ENCODE results near the gene MS4A7.

MS4A7 gene

GRCh38 chr11:60390419-60390818 is 12.1 kb downstream of the MS4A7 start:
- H3K27me3 ChIP-seq (replicated peaks), result no peaks in the 10 kb centered on the region
- H3K27ac ChIP-seq, result no peak overlapping the region
- H3K4me3 ChIP-seq (ENCODE audit: low read depth, low read length), result no peak overlapping the region
- in situ Hi-C loops (cut with HindIII; ENCODE audit: low pct_ligation_motif_present, low sequenced_read_pairs), result no loop called here
- no peaks in the 10 kb centered on the region for H3K36me3 ChIP-seq (replicated peaks)
- TF ChIP-seq CTCF (IDR thresholded peaks at IDR 0.05; ENCODE audit: low read depth, low read length, missing control alignments), result no peak
- DNase-seq, result no peak

- in situ Hi-C loops (cut with HindIII; ENCODE audit: low pct_ligation_motif_present, low sequenced_read_pairs), result no loop called here
- no peak overlapping the region for H3K27ac ChIP-seq
- DNase-seq, result no peak
- TF ChIP-seq CTCF (IDR thresholded peaks at IDR 0.05; ENCODE audit: low read depth, low read length, missing control alignments), result no peak
- H3K4me3 ChIP-seq (ENCODE audit: low read depth, low read length), result no peak overlapping the region
- no peaks in the 10 kb centered on the region for H3K27me3 ChIP-seq (replicated peaks)
- no peaks in the 10 kb centered on the region for H3K36me3 ChIP-seq (replicated peaks)
Observed at GRCh38 chr11:60392361-60392760, 14.0 kb downstream of the MS4A7 start.

DNA sequence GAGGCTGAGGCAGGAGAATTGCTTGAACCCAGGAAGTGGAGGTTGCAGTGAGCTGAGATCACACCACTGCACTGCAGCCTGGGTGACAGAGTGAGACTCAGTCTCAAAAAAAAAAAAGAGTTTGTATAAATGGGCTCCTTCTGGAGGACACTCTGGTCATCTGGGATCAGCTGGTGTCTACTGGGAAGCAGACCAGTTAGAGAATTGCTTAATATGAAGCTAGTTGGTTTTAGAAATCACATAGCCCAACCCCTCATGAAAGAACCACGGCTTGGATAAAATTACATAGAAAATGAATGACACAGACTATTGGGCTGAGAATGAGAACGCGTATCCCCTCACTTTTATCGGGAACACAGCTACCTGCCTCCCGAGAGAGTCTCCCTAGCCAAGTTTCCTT is 14.7 kb downstream of the MS4A7 start:
- in situ Hi-C loops (cut with HindIII; ENCODE audit: low pct_ligation_motif_present, low sequenced_read_pairs), result no loop called here
- TF ChIP-seq CTCF (IDR thresholded peaks at IDR 0.05; ENCODE audit: low read depth, low read length, missing control alignments), result no peak
- H3K4me3 ChIP-seq (ENCODE audit: low read depth, low read length), result no peak overlapping the region
- DNase-seq, result no peak
- no peaks in the 10 kb centered on the region for H3K36me3 ChIP-seq (replicated peaks)
- no peak overlapping the region for H3K27ac ChIP-seq
- H3K27me3 ChIP-seq (replicated peaks), result no peaks in the 10 kb centered on the region

GRCh38 chr11:60394666-60395380 is 16.5 kb downstream of the MS4A7 start:
- in situ Hi-C loops (cut with HindIII; ENCODE audit: low pct_ligation_motif_present, low sequenced_read_pairs), result no loop called here
- Histone ChIP-seq H3K27me3 (replicated peaks) (no peaks in the 10 kb centered on the region), H3K27ac (no peak overlapping the region), H3K4me3 (ENCODE audit: low read depth, low read length) (no peak overlapping the region), H3K36me3 (replicated peaks) (no peaks in the 10 kb centered on the region)
- no peak for TF ChIP-seq CTCF (IDR thresholded peaks at IDR 0.05; ENCODE audit: low read depth, low read length, missing control alignments)
- no peak for DNase-seq

DNA sequence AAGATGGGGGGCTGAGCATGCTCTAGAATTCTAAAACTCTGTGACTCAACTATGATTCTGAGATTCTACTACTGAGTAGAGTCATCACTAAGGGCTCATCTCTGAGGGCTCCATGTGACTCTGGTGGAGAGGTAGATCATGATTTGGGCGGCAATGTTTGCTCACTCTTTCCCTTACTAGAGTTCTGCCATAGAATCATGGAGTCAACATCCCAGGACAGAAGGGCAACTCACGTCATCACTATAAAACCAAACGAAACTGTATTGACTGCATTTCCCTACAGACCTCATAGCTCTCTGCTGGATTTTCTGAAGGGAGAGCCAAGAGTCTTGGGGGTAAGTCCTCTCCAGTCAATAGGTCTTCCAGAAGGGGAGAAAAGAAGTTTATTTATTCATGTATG is 18.1 kb downstream of the MS4A7 start, which contains the start of gene MS4A14:
Gene MS4A14 (plus strand): TSS at position 78 of the 400 bp plus-strand sequence. CDS start 120 bp downstream, at position 198.
- no peak within 1 kb of the TSS for H3K4me3 ChIP-seq (ENCODE audit: low read depth, low read length)
- no peak for DNase-seq
- H3K27me3 ChIP-seq (replicated peaks), result no peaks in the 10 kb centered on the region
- in situ Hi-C loops (cut with HindIII; ENCODE audit: low pct_ligation_motif_present, low sequenced_read_pairs), result no loop called here
- TF ChIP-seq CTCF (IDR thresholded peaks at IDR 0.05; ENCODE audit: low read depth, low read length, missing control alignments), result no peak
- no peak within 1 kb of the TSS for H3K27ac ChIP-seq
- no peaks in the 10 kb centered on the region for H3K36me3 ChIP-seq (replicated peaks)

DNA sequence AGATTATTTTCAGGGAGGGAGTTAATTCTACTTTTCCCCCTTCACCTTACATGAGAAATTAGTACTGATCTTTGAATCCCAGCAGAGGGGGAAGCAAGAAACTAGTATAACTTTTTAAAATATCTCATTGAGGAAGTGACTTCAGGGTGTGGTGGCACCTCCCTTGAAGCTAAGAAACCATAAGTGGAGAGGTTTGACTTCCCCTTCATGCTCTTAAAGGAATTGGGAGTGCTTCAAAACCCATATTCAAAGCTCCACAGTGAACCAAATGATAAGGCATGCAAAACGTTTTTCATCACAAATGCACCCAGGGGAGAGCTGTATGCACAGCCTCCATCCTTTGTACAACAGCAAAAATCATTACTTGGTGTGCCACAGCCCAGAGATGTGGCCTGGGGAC is 18.5 kb downstream of the MS4A7 start:
- Histone ChIP-seq H3K27me3 (replicated peaks) (no peaks in the 10 kb centered on the region), H3K27ac (no peak overlapping the region), H3K4me3 (ENCODE audit: low read depth, low read length) (no peak overlapping the region), H3K36me3 (replicated peaks) (no peaks in the 10 kb centered on the region)
- in situ Hi-C loops (cut with HindIII; ENCODE audit: low pct_ligation_motif_present, low sequenced_read_pairs), result no loop called here
- no peak for TF ChIP-seq CTCF (IDR thresholded peaks at IDR 0.05; ENCODE audit: low read depth, low read length, missing control alignments)
- DNase-seq, result no peak

Measured in brain microvascular endothelial cell (primary cell).